Fibroblast of lung (primary cell): ENCODE results near the gene ZNF425.

Experiments
- EZH2 ChIP-seq: IDR thresholded peaks from 2 replicates; pipeline ENCODE4 v1.5.1; 2012; ENCODE audit warnings: low read length, control low read depth, mild to moderate bottlenecking; ENCODE audit errors: missing control alignments
- TF ChIP-seq, protein P1 (sequence below), 2 donors: IDR thresholded peaks in 1 of 2; conservative IDR thresholded peaks in 1 of 2; 1 replicate in 1 of 2; 2 replicates in 1 of 2; pipeline ENCODE4 v1.5.1; 2011 to 2012; ENCODE audit warnings: low read length in 2 of 2, control low read depth in 1 of 2, inconsistent platforms in 1 of 2, low read depth in 1 of 2, mild to moderate bottlenecking in 1 of 2

DNA sequence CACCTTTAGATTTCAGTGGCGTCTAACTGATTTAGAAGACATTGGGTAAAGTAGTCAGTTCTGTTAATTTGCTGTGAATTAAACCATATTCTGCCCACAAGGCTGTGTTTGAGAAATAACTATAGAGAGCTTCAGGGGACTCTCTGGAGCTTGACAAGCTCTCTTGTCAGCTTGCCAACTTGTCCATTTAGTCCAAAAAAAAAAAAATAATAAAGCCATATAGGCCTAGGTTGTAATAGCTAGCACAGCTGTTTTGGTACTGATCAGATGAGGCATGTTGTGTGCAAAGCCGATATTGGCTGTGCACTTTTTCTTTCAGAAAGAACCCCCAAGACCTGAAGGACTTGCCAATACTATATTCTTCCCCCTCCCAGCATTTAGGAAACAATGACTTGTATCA is 49.0 kb upstream of the ZNF425 start:
- TF ChIP-seq, protein P1, sequence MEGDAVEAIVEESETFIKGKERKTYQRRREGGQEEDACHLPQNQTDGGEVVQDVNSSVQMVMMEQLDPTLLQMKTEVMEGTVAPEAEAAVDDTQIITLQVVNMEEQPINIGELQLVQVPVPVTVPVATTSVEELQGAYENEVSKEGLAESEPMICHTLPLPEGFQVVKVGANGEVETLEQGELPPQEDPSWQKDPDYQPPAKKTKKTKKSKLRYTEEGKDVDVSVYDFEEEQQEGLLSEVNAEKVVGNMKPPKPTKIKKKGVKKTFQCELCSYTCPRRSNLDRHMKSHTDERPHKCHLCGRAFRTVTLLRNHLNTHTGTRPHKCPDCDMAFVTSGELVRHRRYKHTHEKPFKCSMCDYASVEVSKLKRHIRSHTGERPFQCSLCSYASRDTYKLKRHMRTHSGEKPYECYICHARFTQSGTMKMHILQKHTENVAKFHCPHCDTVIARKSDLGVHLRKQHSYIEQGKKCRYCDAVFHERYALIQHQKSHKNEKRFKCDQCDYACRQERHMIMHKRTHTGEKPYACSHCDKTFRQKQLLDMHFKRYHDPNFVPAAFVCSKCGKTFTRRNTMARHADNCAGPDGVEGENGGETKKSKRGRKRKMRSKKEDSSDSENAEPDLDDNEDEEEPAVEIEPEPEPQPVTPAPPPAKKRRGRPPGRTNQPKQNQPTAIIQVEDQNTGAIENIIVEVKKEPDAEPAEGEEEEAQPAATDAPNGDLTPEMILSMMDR (conservative IDR thresholded peaks at IDR 0.05 in 1 of 2, IDR thresholded peaks at IDR 0.05 in 1 of 2; ENCODE audit: low read depth in 1 of 2, low read length in 2 of 2) = no peak
- TF ChIP-seq EZH2 = no peak
